Endothelial cell of umbilical vein (primary cell): Measurements from ENCODE around the gene MRNIP. TPM values are rescaled to one million over a fixed set of nuclear protein-coding genes. Genes with fewer than 3 reads are reported as not detected.

Experiments used
- BruUV-seq: library from RNA; stranded (reverse); fragments of 400-500 nt; replicated peaks from 2 replicates; lab custom pipeline; 2021; lab: Mats Ljungman, UMichigan
- CTCF ChIA-PET: fragments of 300-600, 350-600 bp; sonication (Branson Sonifier 250); formaldehyde crosslinking; loops from one replicate; lab custom pipeline; 2021; ENCODE audit warnings: antibody characterized with exemption, inconsistent platforms; lab: Charles Lee
- POLR2A ChIA-PET: fragments of 300-600, 350-600 bp; sonication (Branson Sonifier 250); formaldehyde crosslinking; loops from one replicate; lab custom pipeline; 2021; ENCODE audit warnings: antibody characterized with exemption, inconsistent platforms; lab: Charles Lee
- DNase-seq: peaks from one replicate; pipeline ENCODE4 v3.0.0-alpha.2; 2011; ENCODE audit warnings: low read depth, low spot score
- FAIRE-seq: peaks from 2 replicates; lab custom pipeline; 2011; peaks lifted over from hg19 to GRCh38; lab: Jason Lieb, UNC
- H2AFZ ChIP-seq: 2 replicates; pipeline ENCODE4 v1.6.0; 2012; ENCODE audit warnings: low read depth, low read length, control low read depth, inconsistent platforms
- H3K27ac ChIP-seq: 2 replicates; pipeline ENCODE4 v1.5.1; 2011; ENCODE audit warnings: low read depth, mild to moderate bottlenecking, control low read depth, low read length, moderate library complexity; ENCODE audit not compliant: insufficient read depth
- H3K27me3 ChIP-seq, 2 experiments: 2 replicates each; pipeline versions ENCODE4 v1.6.0 to v1.6.1; 2011; ENCODE audit warnings: low read length in 2 of 2, mixed read lengths in 1 of 2; ENCODE audit not compliant: control insufficient read depth in 2 of 2, insufficient read depth in 2 of 2
- H3K36me3 ChIP-seq, 2 experiments: 2 replicates in 1 of 2; 3 replicates in 1 of 2; pipeline ENCODE4 v1.5.1; 2011; ENCODE audit warnings: low read length in 2 of 2, mild to moderate bottlenecking in 1 of 2, moderate library complexity in 1 of 2; ENCODE audit not compliant: control insufficient read depth in 2 of 2, insufficient read depth in 2 of 2; ENCODE audit errors: extremely low read depth in 1 of 2
- H3K4me1 ChIP-seq: 3 replicates; pipeline ENCODE4 v1.5.1; 2011; ENCODE audit warnings: mild to moderate bottlenecking, low read length; ENCODE audit not compliant: control insufficient read depth, insufficient read depth; ENCODE audit errors: extremely low read depth
- H3K4me2 ChIP-seq: 2 replicates; pipeline ENCODE4 v1.6.1; 2011; ENCODE audit warnings: low read length, control low read depth, mixed read lengths; ENCODE audit not compliant: insufficient read depth
- H3K4me3 ChIP-seq, 3 experiments: fragments of 200-600 bp in 1 of 3; sonication (generic), shearing (Covaris generic) in 1 of 3; replicated peaks in 1 of 3; 2 replicates each; pipeline ENCODE4 v1.5.1; 2011 to 2016; ENCODE audit warnings: control low read depth in 3 of 3, low read length in 3 of 3, mild to moderate bottlenecking in 2 of 3, inconsistent platforms in 1 of 3, low read depth in 1 of 3, moderate library complexity in 1 of 3; ENCODE audit not compliant: insufficient read depth in 1 of 3
- H3K79me2 ChIP-seq: 2 replicates; pipeline ENCODE4 v1.6.0; 2012; ENCODE audit warnings: low read length, inconsistent platforms; ENCODE audit not compliant: control insufficient read depth, insufficient read depth
- H3K9ac ChIP-seq: replicated peaks from 2 replicates; pipeline ENCODE3; 2011; ENCODE audit warnings: low read length, control low read depth; ENCODE audit not compliant: insufficient read depth; ENCODE audit errors: extremely low read depth
- H3K9me1 ChIP-seq: replicated peaks from 3 replicates; pipeline ENCODE4 v1.6.0; 2011; ENCODE audit warnings: mild to moderate bottlenecking, low read length; ENCODE audit not compliant: control insufficient read depth, insufficient read depth; ENCODE audit errors: extremely low read depth
- H3K9me3 ChIP-seq: replicated peaks from 2 replicates; pipeline ENCODE4 v1.5.1; 2012; ENCODE audit warnings: low read length, inconsistent platforms; ENCODE audit not compliant: control insufficient read depth, insufficient read depth
- H4K20me1 ChIP-seq: replicated peaks from 2 replicates; pipeline ENCODE3; 2011; ENCODE audit warnings: mild to moderate bottlenecking, low read length; ENCODE audit not compliant: control insufficient read depth, insufficient read depth; ENCODE audit errors: extremely low read depth
- EZH2 ChIP-seq: IDR thresholded peaks from 2 replicates; pipeline ENCODE4 v1.6.1; 2012; ENCODE audit warnings: borderline replicate concordance, low read depth, mild to moderate bottlenecking, moderate library complexity, low read length, inconsistent platforms; ENCODE audit not compliant: severe bottlenecking
- FOS ChIP-seq: IDR thresholded peaks from 2 replicates; pipeline ENCODE4 v1.6.1; 2011; ENCODE audit warnings: mild to moderate bottlenecking, low read length, moderate library complexity, borderline replicate concordance; ENCODE audit not compliant: insufficient read depth
- GATA2 ChIP-seq: IDR thresholded peaks from 2 replicates; pipeline ENCODE4 v1.7.0; 2011; ENCODE audit warnings: low read depth, mild to moderate bottlenecking, moderate library complexity, mixed read lengths, low read length; ENCODE audit not compliant: insufficient read length, insufficient read depth
- JUN ChIP-seq: IDR thresholded peaks from 2 replicates; pipeline ENCODE4 v1.6.1; 2011; ENCODE audit warnings: borderline replicate concordance, low read depth; ENCODE audit not compliant: insufficient read length, insufficient read depth
- MYC ChIP-seq: IDR thresholded peaks from one replicate; pipeline ENCODE4 v1.6.1; 2011; ENCODE audit warnings: mild to moderate bottlenecking, low read depth, low read length
- POLR2A ChIP-seq: IDR thresholded peaks from 2 replicates; pipeline ENCODE4 v1.6.1; 2012; ENCODE audit warnings: low read depth, mild to moderate bottlenecking, control low read depth, low read length
- POLR2AphosphoS5 ChIP-seq: IDR thresholded peaks from 2 replicates; pipeline ENCODE4 v1.6.1; 2012; ENCODE audit warnings: low read depth, mild to moderate bottlenecking, control low read depth, low read length, moderate library complexity; ENCODE audit not compliant: insufficient read depth
- dilution Hi-C: fragments of 300-500 bp; cut with MboI; formaldehyde crosslinking; loops from one replicate; pipeline ENCODE4 v1.15.0; 2019; ENCODE audit warnings: low sequenced_read_pairs; ENCODE audit not compliant: extremely low pct_ligation_motif_present
- intact Hi-C: fragments of 100-400 bp; cut with micrococcal nuclease; formaldehyde crosslinking; loops from one replicate; pipeline ENCODE4 v1.10.0; 2022
- polyA plus RNA-seq, 4 experiments: library from polyadenylated mRNA; depleted of rRNA in 3 of 4; stranded (reverse) in 3 of 4; unstranded in 1 of 4; fragments of >200 nt; gene quantifications; 2 replicates each; pipeline versions ENCODE4 v1.2.1 to v1.2.3, GENCODE V29; 2011 to 2012; ENCODE audit warnings: missing spikeins in 1 of 4
- total RNA-seq: library from RNA; stranded (reverse); gene quantifications from 2 replicates; pipeline ENCODE4 v1.2.3, GENCODE V29; 2021
- TF ChIP-seq, protein P1 (sequence below), 2 donors: IDR thresholded peaks; 1 replicate in 1 of 2; 2 replicates in 1 of 2; pipeline ENCODE4 v1.5.1; 2011; ENCODE audit warnings: low read length in 2 of 2, mild to moderate bottlenecking in 2 of 2, moderate library complexity in 2 of 2, control low read depth in 1 of 2, inconsistent platforms in 1 of 2, low read depth in 1 of 2; ENCODE audit not compliant: insufficient read depth in 1 of 2; ENCODE audit errors: extremely low read depth in 1 of 2
- TF ChIP-seq, protein P2 (sequence below): IDR thresholded peaks from 2 replicates; pipeline ENCODE4 v1.6.1; 2011; ENCODE audit not compliant: insufficient read depth, insufficient read length

The MRNIP gene
- total and polyA plus RNA-seq, 2 donors (not counting 3 experiments of a cell fraction or from before 2014, with no cell fraction given) = 17.1 to 19.1 TPM

GRCh38 chr5:179814090-179814489, 44.5 kb downstream of the MRNIP start:
- Histone ChIP-seq H3K79me2 (no peaks in the 10 kb centered on the region), H3K4me3 (no peak overlapping the region), H4K20me1 (no peaks in the 10 kb centered on the region), H3K4me2 (no peak overlapping the region), H3K27me3 (no peaks in the 10 kb centered on the region), H3K36me3 (peaks cover 0 to 4% of the 10 kb centered on the region in 2 experiments), H3K27ac (no peak overlapping the region), H3K9me1 (no peaks in the 10 kb centered on the region), H2AFZ (no peak overlapping the region), H3K9me3 (no peaks in the 10 kb centered on the region), H3K4me1 (peaks cover 9% of the 10 kb centered on the region), H3K9ac (no peak overlapping the region)
- FAIRE-seq (no peak), DNase-seq (no peak)
- ChIA-PET POLR2A (interaction anchor here (0.6 kb wide), 1 partner anchor 848 kb away, joined by 3 read pairs; no protein-coding TSS in a partner anchor), CTCF (interaction anchor here (0.8 to 1.6 kb wide), 3 partner anchors 12 to 82 kb away, joined by 3 to 5 read pairs (median 3); partner anchors contain the start of gene MAML1)
- dilution Hi-C loops = no loop called here
- no peak for TF ChIP-seq GATA2
- no peak for TF ChIP-seq POLR2AphosphoS5
- no peak for TF ChIP-seq JUN
- TF ChIP-seq, protein P1, sequence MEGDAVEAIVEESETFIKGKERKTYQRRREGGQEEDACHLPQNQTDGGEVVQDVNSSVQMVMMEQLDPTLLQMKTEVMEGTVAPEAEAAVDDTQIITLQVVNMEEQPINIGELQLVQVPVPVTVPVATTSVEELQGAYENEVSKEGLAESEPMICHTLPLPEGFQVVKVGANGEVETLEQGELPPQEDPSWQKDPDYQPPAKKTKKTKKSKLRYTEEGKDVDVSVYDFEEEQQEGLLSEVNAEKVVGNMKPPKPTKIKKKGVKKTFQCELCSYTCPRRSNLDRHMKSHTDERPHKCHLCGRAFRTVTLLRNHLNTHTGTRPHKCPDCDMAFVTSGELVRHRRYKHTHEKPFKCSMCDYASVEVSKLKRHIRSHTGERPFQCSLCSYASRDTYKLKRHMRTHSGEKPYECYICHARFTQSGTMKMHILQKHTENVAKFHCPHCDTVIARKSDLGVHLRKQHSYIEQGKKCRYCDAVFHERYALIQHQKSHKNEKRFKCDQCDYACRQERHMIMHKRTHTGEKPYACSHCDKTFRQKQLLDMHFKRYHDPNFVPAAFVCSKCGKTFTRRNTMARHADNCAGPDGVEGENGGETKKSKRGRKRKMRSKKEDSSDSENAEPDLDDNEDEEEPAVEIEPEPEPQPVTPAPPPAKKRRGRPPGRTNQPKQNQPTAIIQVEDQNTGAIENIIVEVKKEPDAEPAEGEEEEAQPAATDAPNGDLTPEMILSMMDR (IDR thresholded peaks at IDR 0.05; ENCODE audit: extremely low read depth in 1 of 2, insufficient read depth in 1 of 2, low read depth in 1 of 2, low read length in 2 of 2) = no peak
- TF ChIP-seq, protein P2, sequence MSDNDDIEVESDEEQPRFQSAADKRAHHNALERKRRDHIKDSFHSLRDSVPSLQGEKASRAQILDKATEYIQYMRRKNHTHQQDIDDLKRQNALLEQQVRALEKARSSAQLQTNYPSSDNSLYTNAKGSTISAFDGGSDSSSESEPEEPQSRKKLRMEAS = no peak
- no peak for TF ChIP-seq MYC
- TF ChIP-seq FOS = no peak
- no peak for TF ChIP-seq EZH2
- no peak for TF ChIP-seq POLR2A
- intact Hi-C loops = no loop called here
- no TSS peak for BruUV-seq
